ENCODE results near the gene FGD2.

FGD2 gene

DNA sequence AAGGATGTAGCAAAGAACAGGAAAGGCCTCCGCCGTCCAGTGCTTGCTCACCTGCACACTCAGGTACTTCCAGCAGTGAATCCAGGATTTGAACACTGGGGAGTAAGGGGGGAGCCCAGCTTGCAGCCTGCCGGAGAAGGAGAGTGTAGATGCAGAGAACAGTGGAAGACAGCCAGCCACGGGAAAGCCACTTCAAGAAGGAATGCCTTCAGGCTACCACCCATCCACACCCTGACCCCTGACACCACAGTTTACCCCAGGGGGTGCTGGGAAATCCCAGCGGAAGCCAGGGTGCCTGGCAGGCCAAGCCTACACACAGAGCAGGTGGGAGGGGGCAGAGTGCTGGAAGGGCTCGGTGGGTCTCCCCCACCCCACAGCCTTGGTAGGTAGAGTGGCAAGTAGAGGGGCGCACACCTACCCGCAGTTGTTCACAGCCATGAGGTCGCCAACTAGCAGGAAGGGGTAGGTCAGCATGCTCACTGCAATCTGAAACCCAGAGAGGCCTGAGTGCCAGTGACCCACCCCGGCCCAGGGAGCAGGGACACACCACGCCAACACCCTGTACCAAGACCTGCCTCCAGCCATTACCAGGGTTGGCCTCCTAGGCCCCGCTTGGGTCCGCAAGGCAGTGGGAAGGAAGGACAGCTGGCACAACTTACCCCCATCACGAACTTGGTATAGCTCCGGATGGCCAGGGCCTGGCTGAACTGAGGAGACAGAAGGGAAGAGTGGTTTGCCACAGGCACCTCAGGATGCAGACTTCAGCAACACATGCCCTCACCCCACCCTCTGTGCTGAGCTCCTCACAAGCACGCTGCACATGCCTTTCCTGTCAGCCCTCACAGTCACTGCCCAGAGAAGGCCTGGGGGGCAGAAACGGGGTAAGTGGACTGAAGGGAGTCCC is 35.2 kb upstream of the FGD2 start:
- H3K36me3 ChIP-seq (ENCODE audit: control insufficient read depth, insufficient read depth, low read length): peaks cover 48% of the 10 kb centered on the region
- no peaks in the 10 kb centered on the region for H3K27me3 ChIP-seq (replicated peaks; ENCODE audit: control insufficient read depth, insufficient read depth, low read length)
- DNase-seq (ENCODE audit: extremely low read depth, insufficient read length): no peak

DNA sequence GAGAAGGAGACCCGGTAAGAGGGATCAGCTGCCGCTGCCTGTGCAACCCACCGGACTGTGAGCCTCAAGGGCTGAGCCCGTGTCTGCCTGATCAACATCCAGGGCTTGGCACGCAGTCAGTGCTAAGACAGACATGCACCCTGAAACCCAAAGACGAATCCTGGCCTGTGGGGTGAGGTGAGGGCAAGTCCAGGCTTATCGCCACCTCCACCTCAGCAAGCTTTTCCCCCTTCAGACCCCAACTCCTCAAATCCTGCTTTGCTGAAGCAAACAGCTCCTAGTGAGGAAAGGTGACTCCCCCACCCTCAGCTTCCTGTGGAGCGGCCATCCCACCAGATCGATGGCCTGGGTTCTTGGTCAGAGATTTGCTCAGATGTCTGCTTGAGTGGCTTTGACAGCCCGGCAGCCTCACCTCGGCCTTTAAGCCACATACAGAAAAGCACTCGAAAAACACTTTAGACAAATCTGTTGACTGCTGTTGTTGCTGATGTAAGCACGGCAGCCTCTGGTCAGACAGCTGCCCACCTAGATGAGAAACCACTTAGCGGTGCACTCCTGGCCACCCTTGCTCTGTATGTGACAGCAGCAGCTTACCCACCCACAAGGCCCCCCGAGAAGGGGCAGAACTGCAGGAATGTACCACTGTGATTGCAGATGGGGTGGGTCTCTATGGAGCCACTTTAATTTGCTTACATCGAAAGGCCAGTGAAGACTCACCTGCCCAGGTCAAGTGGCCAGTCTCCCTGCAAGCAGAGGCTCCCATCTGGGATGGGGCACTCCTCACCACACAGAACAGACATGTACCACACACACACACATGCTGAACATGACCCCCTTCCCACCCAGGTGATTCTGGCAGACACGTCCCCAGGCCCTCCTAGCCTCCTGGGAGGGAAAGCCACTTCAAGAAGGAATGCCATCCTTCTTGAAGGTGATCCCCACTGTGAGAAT is 34.3 kb upstream of the FGD2 start:
- Histone ChIP-seq H3K36me3 (ENCODE audit: control insufficient read depth, insufficient read depth, low read length) (peaks cover 58% of the 10 kb centered on the region), H3K4me3 (replicated peaks; ENCODE audit: low read depth, low read length) (no peak overlapping the region), H3K27me3 (replicated peaks; ENCODE audit: control insufficient read depth, insufficient read depth, low read length) (no peaks in the 10 kb centered on the region)
- no peak for DNase-seq (ENCODE audit: extremely low read depth, insufficient read length)
- TF ChIP-seq, protein P1, sequence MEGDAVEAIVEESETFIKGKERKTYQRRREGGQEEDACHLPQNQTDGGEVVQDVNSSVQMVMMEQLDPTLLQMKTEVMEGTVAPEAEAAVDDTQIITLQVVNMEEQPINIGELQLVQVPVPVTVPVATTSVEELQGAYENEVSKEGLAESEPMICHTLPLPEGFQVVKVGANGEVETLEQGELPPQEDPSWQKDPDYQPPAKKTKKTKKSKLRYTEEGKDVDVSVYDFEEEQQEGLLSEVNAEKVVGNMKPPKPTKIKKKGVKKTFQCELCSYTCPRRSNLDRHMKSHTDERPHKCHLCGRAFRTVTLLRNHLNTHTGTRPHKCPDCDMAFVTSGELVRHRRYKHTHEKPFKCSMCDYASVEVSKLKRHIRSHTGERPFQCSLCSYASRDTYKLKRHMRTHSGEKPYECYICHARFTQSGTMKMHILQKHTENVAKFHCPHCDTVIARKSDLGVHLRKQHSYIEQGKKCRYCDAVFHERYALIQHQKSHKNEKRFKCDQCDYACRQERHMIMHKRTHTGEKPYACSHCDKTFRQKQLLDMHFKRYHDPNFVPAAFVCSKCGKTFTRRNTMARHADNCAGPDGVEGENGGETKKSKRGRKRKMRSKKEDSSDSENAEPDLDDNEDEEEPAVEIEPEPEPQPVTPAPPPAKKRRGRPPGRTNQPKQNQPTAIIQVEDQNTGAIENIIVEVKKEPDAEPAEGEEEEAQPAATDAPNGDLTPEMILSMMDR (IDR thresholded peaks at IDR 0.05; ENCODE audit: insufficient read depth, low read length, poor library complexity, severe bottlenecking): no peak

More for the DNA sequence above, 35.2 kb upstream of the FGD2 start:
- TF ChIP-seq, protein P1 (IDR thresholded peaks at IDR 0.05; ENCODE audit: insufficient read depth, low read length, poor library complexity, severe bottlenecking): no peak
- no peak overlapping the region for H3K4me3 ChIP-seq (replicated peaks; ENCODE audit: low read depth, low read length)

DNA sequence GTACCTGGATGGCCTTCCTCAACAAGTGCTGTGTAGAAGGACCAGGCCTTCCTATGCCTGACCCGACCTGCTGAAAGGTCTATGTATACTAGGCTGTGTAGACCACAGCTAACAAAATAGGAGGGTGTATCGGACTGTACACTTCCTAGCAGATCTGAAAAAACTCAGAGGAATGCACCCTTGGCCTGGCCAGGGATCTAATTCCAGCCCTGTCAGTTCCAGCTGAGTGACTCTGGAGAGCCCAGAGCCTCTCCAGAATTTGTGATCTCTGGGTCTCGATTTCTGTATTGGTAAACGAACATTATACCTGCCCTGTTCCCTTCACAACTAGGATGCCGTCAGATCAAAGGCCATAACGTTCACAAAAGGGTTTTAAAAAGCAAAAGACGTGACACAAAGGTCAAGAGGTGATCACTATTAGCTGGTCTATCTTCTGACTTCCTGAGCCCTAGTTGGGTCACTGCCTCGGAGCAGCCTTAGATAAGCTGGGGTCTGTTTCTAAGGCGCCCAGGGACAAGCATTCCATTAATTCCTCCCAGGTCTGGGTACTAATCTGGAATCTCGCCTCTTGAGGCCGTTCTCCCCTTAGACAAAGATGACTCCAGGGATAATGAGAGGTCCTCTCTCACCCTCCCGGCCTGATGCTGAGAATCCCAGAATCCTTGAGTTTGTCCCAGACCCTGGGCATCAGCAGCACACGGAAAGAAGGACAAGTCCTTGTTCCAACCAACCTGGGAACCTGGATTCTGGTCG is 33.4 kb upstream of the FGD2 start:
- no peak overlapping the region for H3K4me3 ChIP-seq (replicated peaks; ENCODE audit: low read depth, low read length)
- DNase-seq (ENCODE audit: extremely low read depth, insufficient read length): no peak
- no peaks in the 10 kb centered on the region for H3K27me3 ChIP-seq (replicated peaks; ENCODE audit: control insufficient read depth, insufficient read depth, low read length)
- TF ChIP-seq, protein P1 (IDR thresholded peaks at IDR 0.05; ENCODE audit: insufficient read depth, low read length, poor library complexity, severe bottlenecking): no peak
- H3K36me3 ChIP-seq (ENCODE audit: control insufficient read depth, insufficient read depth, low read length): peaks cover 66% of the 10 kb centered on the region

DNA sequence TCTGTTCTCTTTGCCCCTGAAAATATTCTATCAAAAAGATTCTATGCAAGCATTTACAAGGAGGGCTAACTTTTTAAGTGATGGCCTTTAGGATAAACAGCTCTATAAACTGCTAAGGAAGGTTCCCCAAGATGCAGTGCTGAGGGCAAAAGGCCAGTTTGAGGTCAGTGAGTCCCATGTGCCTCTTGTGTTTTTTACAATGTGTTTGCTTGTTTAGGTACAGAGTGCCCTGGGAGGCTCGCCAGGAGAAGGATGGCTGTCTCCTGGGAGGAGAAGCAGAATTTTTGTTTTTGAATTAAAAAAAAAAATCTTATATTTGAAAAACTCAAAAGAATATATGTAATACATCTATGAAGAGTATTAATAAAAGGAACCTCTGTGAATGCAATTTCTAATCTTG is 32.3 kb upstream of the FGD2 start:
- Histone ChIP-seq H3K27me3 (replicated peaks; ENCODE audit: control insufficient read depth, insufficient read depth, low read length) (no peaks in the 10 kb centered on the region), H3K36me3 (ENCODE audit: control insufficient read depth, insufficient read depth, low read length) (peaks cover 71% of the 10 kb centered on the region), H3K4me3 (replicated peaks; ENCODE audit: low read depth, low read length) (no peak overlapping the region)
- no peak for DNase-seq (ENCODE audit: extremely low read depth, insufficient read length)
- TF ChIP-seq, protein P1 (IDR thresholded peaks at IDR 0.05; ENCODE audit: insufficient read depth, low read length, poor library complexity, severe bottlenecking): no peak

DNA sequence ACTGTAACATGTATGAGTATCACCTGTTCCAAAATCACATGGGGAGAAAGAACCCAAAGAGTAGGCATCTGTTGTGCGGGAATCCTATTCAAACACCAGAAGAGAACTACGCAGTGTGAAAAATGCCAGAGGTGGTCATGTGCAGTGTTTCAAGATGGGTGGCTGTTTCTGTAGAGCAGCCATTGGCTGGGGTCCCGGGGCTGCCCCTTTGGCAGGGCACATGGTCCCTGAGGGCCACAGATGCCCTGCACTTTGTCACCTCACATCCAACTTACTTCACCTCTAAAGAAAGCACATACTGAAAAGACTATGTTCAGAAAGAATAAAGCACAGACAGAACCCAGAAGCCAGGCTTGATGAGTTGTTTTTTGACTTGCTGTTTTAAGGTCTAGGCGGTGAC is 31.8 kb upstream of the FGD2 start:
- DNase-seq (ENCODE audit: extremely low read depth, insufficient read length): no peak

More for the DNA sequence above, 31.8 kb upstream of the FGD2 start:
- TF ChIP-seq, protein P1 (IDR thresholded peaks at IDR 0.05; ENCODE audit: insufficient read depth, low read length, poor library complexity, severe bottlenecking): no peak
- H3K27me3 ChIP-seq (replicated peaks; ENCODE audit: control insufficient read depth, insufficient read depth, low read length): no peaks in the 10 kb centered on the region
- no peak overlapping the region for H3K4me3 ChIP-seq (replicated peaks; ENCODE audit: low read depth, low read length)
- H3K36me3 ChIP-seq (ENCODE audit: control insufficient read depth, insufficient read depth, low read length): peaks cover 72% of the 10 kb centered on the region

All from GM06990 (cell line).